ENCODE results near the gene CHIA. TPM values are rescaled to one million over a fixed set of nuclear protein-coding genes. Genes with fewer than 3 reads are reported as not detected.

Gene CHIA
- total RNA-seq, 1 donor from 2014 or later = not detected

DNA sequence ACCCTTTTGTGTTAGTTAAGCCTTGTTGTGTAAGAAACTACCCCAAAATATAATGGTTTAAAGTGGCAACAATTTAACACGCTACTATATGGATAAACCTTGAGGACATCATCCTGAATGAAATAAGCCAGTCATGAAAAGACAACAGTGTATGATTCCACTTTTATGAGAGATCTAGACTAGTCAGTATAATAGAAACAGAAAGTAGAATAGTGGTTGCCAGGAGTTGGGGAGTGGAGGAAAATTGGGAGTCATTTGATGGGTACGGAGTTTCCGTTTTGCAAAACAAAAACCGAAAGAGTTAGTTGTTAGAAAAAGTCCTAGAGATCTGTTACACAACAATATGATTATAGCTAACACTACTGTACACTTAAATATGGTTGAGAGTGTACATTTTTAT is 16.0 kb upstream of the CHIA start:
- H3K9me3 Mint-ChIP-seq (ENCODE audit: unreplicated experiment) = peaks cover 7% of the 10 kb centered on the region
- no peak overlapping the region for H3K4me3 Mint-ChIP-seq (ENCODE audit: unreplicated experiment)
- no peaks in the 10 kb centered on the region for H3K36me3 Mint-ChIP-seq (ENCODE audit: unreplicated experiment)
- no peak for DNase-seq (ENCODE audit: extremely low spot score, unreplicated experiment)
- TF ChIP-seq CTCF (IDR thresholded peaks at IDR 0.05) = no peak
- no peak overlapping the region for H3K27ac Mint-ChIP-seq (ENCODE audit: unreplicated experiment)
- H3K4me1 Mint-ChIP-seq (ENCODE audit: unreplicated experiment) = no peaks in the 10 kb centered on the region
- H3K27me3 Mint-ChIP-seq (ENCODE audit: unreplicated experiment) = no peaks in the 10 kb centered on the region

DNA sequence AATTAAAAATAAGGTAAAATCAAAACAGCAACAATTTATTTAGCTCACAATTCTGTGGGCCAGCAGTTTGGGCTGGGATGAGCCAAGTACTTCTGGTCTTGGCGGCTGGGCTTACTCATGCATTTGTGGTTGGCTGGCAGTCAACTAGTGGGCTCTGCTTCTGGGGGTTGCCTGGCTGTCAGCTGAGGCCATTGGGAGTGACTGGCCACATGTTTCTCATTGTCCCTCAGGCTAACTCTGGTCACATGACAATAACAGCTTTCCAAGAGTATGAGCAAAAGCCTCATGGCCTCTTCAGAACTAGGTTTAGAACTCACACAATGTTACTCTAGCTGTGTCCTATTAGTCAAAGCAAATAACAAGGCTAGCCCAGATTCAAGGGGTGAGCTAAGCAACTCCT is 15.6 kb upstream of the CHIA start:
- H3K4me3 Mint-ChIP-seq (ENCODE audit: unreplicated experiment) = no peak overlapping the region
- H3K4me1 Mint-ChIP-seq (ENCODE audit: unreplicated experiment) = no peaks in the 10 kb centered on the region
- no peak for TF ChIP-seq CTCF (IDR thresholded peaks at IDR 0.05)
- H3K9me3 Mint-ChIP-seq (ENCODE audit: unreplicated experiment) = peaks cover 7% of the 10 kb centered on the region
- H3K27me3 Mint-ChIP-seq (ENCODE audit: unreplicated experiment) = no peaks in the 10 kb centered on the region
- H3K36me3 Mint-ChIP-seq (ENCODE audit: unreplicated experiment) = no peaks in the 10 kb centered on the region
- DNase-seq (ENCODE audit: extremely low spot score, unreplicated experiment) = no peak
- H3K27ac Mint-ChIP-seq (ENCODE audit: unreplicated experiment) = no peak overlapping the region

GRCh38 chr1:111275780-111276433 is 14.7 kb upstream of the CHIA start:
- Mint-ChIP-seq H3K9me3 (ENCODE audit: unreplicated experiment) (peaks cover 7% of the 10 kb centered on the region), H3K27ac (ENCODE audit: unreplicated experiment) (no peak overlapping the region), H3K4me3 (ENCODE audit: unreplicated experiment) (no peak overlapping the region), H3K27me3 (ENCODE audit: unreplicated experiment) (no peaks in the 10 kb centered on the region), H3K4me1 (ENCODE audit: unreplicated experiment) (no peaks in the 10 kb centered on the region), H3K36me3 (ENCODE audit: unreplicated experiment) (no peaks in the 10 kb centered on the region)
- TF ChIP-seq CTCF (IDR thresholded peaks at IDR 0.05) = no peak
- no peak for DNase-seq (ENCODE audit: extremely low spot score, unreplicated experiment)

DNA sequence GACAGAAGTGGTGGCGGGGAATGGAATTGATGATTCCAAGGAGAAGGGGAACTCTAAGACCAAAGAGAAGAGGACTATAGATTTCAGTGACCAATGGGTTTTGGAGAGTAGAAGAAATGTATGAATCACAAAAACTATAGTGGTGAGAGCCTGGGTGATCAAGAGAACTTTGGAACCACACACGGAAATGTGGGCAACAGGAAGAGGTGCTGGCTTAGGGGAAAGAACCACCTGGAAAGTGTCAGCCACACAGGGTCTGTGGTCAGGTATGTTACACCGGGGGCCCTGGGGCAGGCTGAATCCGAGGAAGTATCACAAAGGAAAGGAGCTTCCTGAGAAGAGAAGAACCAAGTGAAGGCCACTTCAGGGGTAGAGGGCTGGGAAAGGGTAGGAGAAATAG is 11.5 kb upstream of the CHIA start:
- Mint-ChIP-seq H3K9me3 (ENCODE audit: unreplicated experiment) (peaks cover 7% of the 10 kb centered on the region), H3K36me3 (ENCODE audit: unreplicated experiment) (no peaks in the 10 kb centered on the region), H3K27ac (ENCODE audit: unreplicated experiment) (no peak overlapping the region), H3K4me1 (ENCODE audit: unreplicated experiment) (no peaks in the 10 kb centered on the region), H3K4me3 (ENCODE audit: unreplicated experiment) (no peak overlapping the region), H3K27me3 (ENCODE audit: unreplicated experiment) (no peaks in the 10 kb centered on the region)
- DNase-seq (ENCODE audit: extremely low spot score, unreplicated experiment) = no peak
- TF ChIP-seq CTCF (IDR thresholded peaks at IDR 0.05) = no peak

DNA sequence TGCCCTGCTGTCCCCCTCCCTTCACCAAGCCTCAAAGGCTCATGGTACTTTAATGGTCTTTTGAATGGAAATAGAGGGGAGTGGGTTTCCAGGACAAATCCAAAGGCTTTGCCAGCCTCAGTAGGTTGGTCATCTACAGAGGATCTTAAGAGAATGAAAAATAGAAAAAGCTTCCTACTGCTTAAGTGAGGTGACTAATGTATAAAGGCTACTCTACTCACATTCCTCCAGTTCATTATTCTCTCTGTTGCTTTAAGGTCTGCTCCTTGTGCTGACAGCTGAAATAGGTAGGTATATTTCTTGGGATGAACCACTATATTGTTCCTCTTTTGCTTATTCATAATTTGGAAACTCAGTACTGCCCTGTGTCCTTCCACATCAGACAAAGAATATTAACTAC is 10.4 kb upstream of the CHIA start:
- Mint-ChIP-seq H3K36me3 (ENCODE audit: unreplicated experiment) (no peaks in the 10 kb centered on the region), H3K4me3 (ENCODE audit: unreplicated experiment) (no peak overlapping the region), H3K4me1 (ENCODE audit: unreplicated experiment) (no peaks in the 10 kb centered on the region), H3K9me3 (ENCODE audit: unreplicated experiment) (peaks cover 7% of the 10 kb centered on the region), H3K27ac (ENCODE audit: unreplicated experiment) (no peak overlapping the region), H3K27me3 (ENCODE audit: unreplicated experiment) (no peaks in the 10 kb centered on the region)
- no peak for TF ChIP-seq CTCF (IDR thresholded peaks at IDR 0.05)
- no peak for DNase-seq (ENCODE audit: extremely low spot score, unreplicated experiment)

Measured in osteocyte (in vitro differentiated cells).